PC-3 (cell line): ENCODE data around the gene MS4A8.
"Not testable (repeated sequence)": the region's sequence is repeated elsewhere in the genome, so short reads cannot be mapped to it uniquely, and the experiment has no call there.

Source experiments
- CTCF ChIP-seq: fragments of 300-600 bp; sonication (generic); conservative IDR thresholded peaks from 2 replicates; pipeline ENCODE4 v1.5.1; 2017; ENCODE audit warnings: antibody characterized with exemption, low read depth, mild to moderate bottlenecking, low read length
- EZH2 ChIP-seq: fragments of 300-600 bp; sonication (generic); IDR thresholded peaks from one replicate; pipeline ENCODE4 v1.6.1; 2017; ENCODE audit warnings: antibody characterized with exemption, mild to moderate bottlenecking, low read length; ENCODE audit not compliant: unreplicated experiment
- EZH2phosphoT487 ChIP-seq: fragments of 300-600 bp; sonication (generic); IDR thresholded peaks from 2 replicates; pipeline ENCODE4 v1.6.1; 2018; ENCODE audit warnings: mild to moderate bottlenecking, antibody characterized with exemption, low read length, borderline replicate concordance

- TF ChIP-seq EZH2phosphoT487, CTCF, EZH2: not testable (repeated sequence)
These were observed 14.0 kb downstream of the MS4A8 start for GRCh38 chr11:60713423-60713822.
